WTC11 (cell line): ENCODE results near the gene ZNF470. TPM values are rescaled to one million over a fixed set of nuclear protein-coding genes. Genes with fewer than 3 reads are reported as not detected.

ENCODE experiments used
- ATAC-seq: fragments of 200-7000 bp; cut with Tn5 transposase; 2 replicates; pipeline ENCODE4 v1.10.0; 2021; ENCODE audit warnings: mild to moderate bottlenecking, moderate library complexity
- CTCF ChIA-PET: fragments of 300-600 bp; sonication (Branson Sonifier 250); formaldehyde crosslinking; loops from one replicate; lab custom pipeline; 2021; ENCODE audit warnings: antibody characterized with exemption; lab: Charles Lee
- POLR2A ChIA-PET: fragments of 350-600 bp; sonication (Branson Sonifier 250); formaldehyde crosslinking; loops from one replicate; lab custom pipeline; 2021; ENCODE audit warnings: antibody characterized with exemption; lab: Charles Lee
- DNase-seq: peaks from one replicate; pipeline ENCODE4 v3.0.0; 2021; ENCODE audit warnings: low spot score
- H3K27ac Mint-ChIP-seq: 2 replicates; pipeline ENCODE4 v1.8.0; 2021; ENCODE audit warnings: mixed read lengths
- H3K27me3 Mint-ChIP-seq: 2 replicates; pipeline ENCODE4 v1.8.0; 2021; ENCODE audit warnings: low read depth, mild to moderate bottlenecking, moderate library complexity, mixed read lengths
- H3K36me3 Mint-ChIP-seq: 2 replicates; pipeline ENCODE4 v1.8.0; 2021; ENCODE audit warnings: mixed read lengths
- H3K4me1 Mint-ChIP-seq: 2 replicates; pipeline ENCODE4 v1.8.0; 2022; ENCODE audit warnings: mixed read lengths
- H3K4me3 Mint-ChIP-seq: 2 replicates; pipeline ENCODE4 v1.8.0; 2021; ENCODE audit warnings: mild to moderate bottlenecking, moderate library complexity, mixed read lengths
- H3K9me3 Mint-ChIP-seq: 2 replicates; pipeline ENCODE4 v1.8.0; 2021; ENCODE audit warnings: mixed read lengths
- AR ChIP-seq: fragments of 250-450 bp; sonication (Bioruptor Pico); IDR thresholded peaks from 2 replicates; pipeline ENCODE4 v1.9.0; 2021; ENCODE audit warnings: mild to moderate bottlenecking
- ATF2 ChIP-seq: sonication (generic); formaldehyde crosslinking; IDR thresholded peaks from 2 replicates; pipeline ENCODE4 v1.8.1; 2022; ENCODE audit warnings: low read depth, missing genetic modification reagents, borderline replicate concordance
- ATF3 ChIP-seq: sonication (generic); formaldehyde crosslinking; conservative IDR thresholded peaks from 2 replicates; pipeline ENCODE4 v1.8.1; 2022; ENCODE audit warnings: mild to moderate bottlenecking, missing genetic modification reagents
- CBFB ChIP-seq: sonication (generic); formaldehyde crosslinking; IDR thresholded peaks from 2 replicates; pipeline ENCODE4 v1.8.1; 2022; ENCODE audit warnings: mild to moderate bottlenecking, low read depth, missing genetic modification reagents
- CTCF ChIP-seq: fragments of 200-600 bp; IDR thresholded peaks from 2 replicates; pipeline ENCODE4 v1.8.0; 2022; ENCODE audit warnings: antibody characterized with exemption
- EMX1 ChIP-seq: fragments of 250-450 bp; sonication (Bioruptor Pico); IDR thresholded peaks from 2 replicates; pipeline ENCODE4 v1.8.0; 2021; ENCODE audit warnings: mild to moderate bottlenecking
- ESRRA ChIP-seq: sonication (generic); formaldehyde crosslinking; IDR thresholded peaks from 2 replicates; pipeline ENCODE4 v1.8.1; 2022; ENCODE audit warnings: mild to moderate bottlenecking, missing genetic modification reagents, borderline replicate concordance
- FOXP1 ChIP-seq: sonication (generic); formaldehyde crosslinking; IDR thresholded peaks from 2 replicates; pipeline ENCODE4 v1.8.0; 2022; ENCODE audit warnings: missing genetic modification reagents, mild to moderate bottlenecking, moderate library complexity, borderline replicate concordance
- JUN ChIP-seq: sonication (generic); formaldehyde crosslinking; IDR thresholded peaks from 2 replicates; pipeline ENCODE4 v1.8.0; 2023; ENCODE audit warnings: mild to moderate bottlenecking, missing genetic modification reagents
- MAX ChIP-seq: sonication (generic); formaldehyde crosslinking; IDR thresholded peaks from 2 replicates; pipeline ENCODE4 v1.8.0; 2022; ENCODE audit warnings: mild to moderate bottlenecking, missing genetic modification reagents
- MXD4 ChIP-seq: fragments of 250-450 bp; sonication (Bioruptor Pico); IDR thresholded peaks from 2 replicates; pipeline ENCODE4 v1.8.0; 2021; ENCODE audit warnings: mild to moderate bottlenecking, moderate library complexity, borderline replicate concordance
- NFE2L1 ChIP-seq: sonication (generic); formaldehyde crosslinking; IDR thresholded peaks from 2 replicates; pipeline ENCODE4 v1.8.1; 2023; ENCODE audit warnings: missing genetic modification reagents
- PRDM15 ChIP-seq: sonication (generic); formaldehyde crosslinking; IDR thresholded peaks from 2 replicates; pipeline ENCODE4 v1.8.0; 2022; ENCODE audit warnings: missing genetic modification reagents
- PRRX2 ChIP-seq: fragments of 250-450 bp; sonication (Bioruptor Pico); IDR thresholded peaks from 2 replicates; pipeline ENCODE4 v1.8.0; 2021; ENCODE audit warnings: mild to moderate bottlenecking
- SMAD3 ChIP-seq: sonication (generic); formaldehyde crosslinking; IDR thresholded peaks from 2 replicates; pipeline ENCODE4 v1.8.0; 2022; ENCODE audit warnings: missing genetic modification reagents, mild to moderate bottlenecking, borderline replicate concordance
- SP1 ChIP-seq: sonication (generic); formaldehyde crosslinking; conservative IDR thresholded peaks from 2 replicates; pipeline ENCODE4 v1.8.1; 2022; ENCODE audit warnings: missing genetic modification reagents
- TEAD4 ChIP-seq: sonication (generic); formaldehyde crosslinking; IDR thresholded peaks from 2 replicates; pipeline ENCODE4 v1.8.0; 2022; ENCODE audit warnings: mild to moderate bottlenecking, missing genetic modification reagents
- ZNF396 ChIP-seq: fragments of 250-450 bp; sonication (Bioruptor Pico); IDR thresholded peaks from 2 replicates; pipeline ENCODE4 v1.8.0; 2021; ENCODE audit warnings: mild to moderate bottlenecking, moderate library complexity, borderline replicate concordance
- ZNF425 ChIP-seq: fragments of 250-450 bp; sonication (Bioruptor Pico); conservative IDR thresholded peaks from 2 replicates; pipeline ENCODE4 v1.9.0; 2021; ENCODE audit warnings: mild to moderate bottlenecking
- total RNA-seq: library from RNA; stranded (reverse); gene quantifications from 3 replicates; pipeline ENCODE4 v1.2.3, GENCODE V29; 2021

ZNF470 gene
- total RNA-seq, 1 experiment from 2014 or later: 6.5 TPM

- no peak for DNase-seq
- no peak for TF ChIP-seq ATF3 (CRISPR knock-in tag)
- no peak for TF ChIP-seq TEAD4
- no peak for TF ChIP-seq FOXP1
- TF ChIP-seq JUN (CRISPR knock-in tag): no peak
- no peak for TF ChIP-seq ESRRA (CRISPR knock-in tag)
- TF ChIP-seq CBFB (CRISPR knock-in tag): no peak
- TF ChIP-seq PRDM15 (CRISPR knock-in tag): no peak
- TF ChIP-seq MXD4 (CRISPR knock-in tag): no peak
- TF ChIP-seq EMX1 (CRISPR knock-in tag): no peak
- POLR2A ChIA-PET: no interaction called here
- H3K27ac Mint-ChIP-seq: no peak overlapping the region
- no peak for ATAC-seq
- H3K27me3 Mint-ChIP-seq: peaks cover 11% of the 10 kb centered on the region
- CTCF ChIA-PET: no interaction called here
- H3K36me3 Mint-ChIP-seq: peaks cover 80% of the 10 kb centered on the region
- no peak overlapping the region for H3K4me3 Mint-ChIP-seq
- no peaks in the 10 kb centered on the region for H3K4me1 Mint-ChIP-seq
- peaks cover 91% of the 10 kb centered on the region for H3K9me3 Mint-ChIP-seq
Observed at GRCh38 chr19:56525214-56525860, 41.9 kb upstream of the ZNF470 start.

- H3K4me1 Mint-ChIP-seq: 0 out of 2 replicates have a peak, but pooled peaks cover 3% of the 10 kb centered on the region
- ATAC-seq (no peak), DNase-seq (no peak)
- TF ChIP-seq PRRX2 (CRISPR knock-in tag) (no peak), CBFB (CRISPR knock-in tag) (no peak), CTCF (no peak)
- peaks cover 11% of the 10 kb centered on the region for H3K27me3 Mint-ChIP-seq
- peaks cover 53% of the 10 kb centered on the region for H3K36me3 Mint-ChIP-seq
- H3K9me3 Mint-ChIP-seq: peaks cover 65% of the 10 kb centered on the region
- POLR2A ChIA-PET: no interaction called here
- H3K27ac Mint-ChIP-seq: no peak overlapping the region
- H3K4me3 Mint-ChIP-seq: peak overlapping the region; percentile 71
- CTCF ChIA-PET: no interaction called here
Observed at GRCh38 chr19:56537442-56537841, 29.8 kb upstream of the ZNF470 start.

- CTCF ChIA-PET: interaction anchor here (0.7 kb wide), 1 partner anchor 229 kb away, joined by 3 read pairs; no protein-coding TSS in a partner anchor
- 0 out of 2 replicates have a peak, but pooled peaks cover 3% of the 10 kb centered on the region for H3K4me1 Mint-ChIP-seq
- peak overlapping the region; percentile 71 for H3K4me3 Mint-ChIP-seq
- peak; percentile 95 for ATAC-seq
- peak; percentile 84 for DNase-seq
- no peak overlapping the region; the same call in 1 of the 2 replicates for H3K27ac Mint-ChIP-seq
- peaks cover 61% of the 10 kb centered on the region for H3K9me3 Mint-ChIP-seq
- POLR2A ChIA-PET: no interaction called here
- H3K27me3 Mint-ChIP-seq: peaks cover 11% of the 10 kb centered on the region
- peaks cover 49% of the 10 kb centered on the region for H3K36me3 Mint-ChIP-seq
- no peak for TF ChIP-seq ZNF396
- TF ChIP-seq ZNF425 (CRISPR knock-in tag): no peak
- TF ChIP-seq ATF2: no peak
- peak; percentile 80; the same call in 1 of the 2 replicates for TF ChIP-seq SP1 (CRISPR knock-in tag)
- no peak for TF ChIP-seq AR (CRISPR knock-in tag)
- TF ChIP-seq JUN (CRISPR knock-in tag): no peak
- no peak for TF ChIP-seq NFE2L1 (CRISPR knock-in tag)
- TF ChIP-seq MAX (CRISPR knock-in tag): peak; percentile 21; the same call in 1 of the 2 replicates
- TF ChIP-seq SMAD3: no peak
Observed at GRCh38 chr19:56538254-56538760, 29.0 kb upstream of the ZNF470 start.
